Common myeloid progenitor, CD34-positive (primary cell): Measurements from ENCODE around the gene ANK3.
A peak's percentile ranks its signal among the peaks of the same experiment; 100 is the strongest.

ENCODE experiments used
- CTCF ChIA-PET: fragments of 350-600 bp; sonication (Branson Sonifier 250); formaldehyde crosslinking; loops from one replicate; lab custom pipeline; 2021; ENCODE audit warnings: antibody characterized with exemption; lab: Charles Lee
- POLR2A ChIA-PET: fragments of 350-600 bp; sonication (Branson Sonifier 250); formaldehyde crosslinking; loops from one replicate; lab custom pipeline; 2021; ENCODE audit warnings: antibody characterized with exemption; lab: Charles Lee
- DNase-seq, 3 donors: peaks; one replicate each; pipeline versions ENCODE4 v3.0.0 to v3.0.0-alpha.2; 2013
- H3K27ac ChIP-seq, 2 experiments: 1 replicate in 1 of 2; 2 replicates in 1 of 2; pipeline ENCODE4 v1.7.0; 2013; ENCODE audit warnings: inconsistent platforms in 2 of 2, low read length in 2 of 2, mild to moderate bottlenecking in 2 of 2, low read depth in 1 of 2, moderate library complexity in 1 of 2; ENCODE audit not compliant: severe bottlenecking in 2 of 2, insufficient read depth in 1 of 2, poor library complexity in 1 of 2
- H3K27me3 ChIP-seq, 5 experiments: replicated peaks in 2 of 5; 1 replicate in 3 of 5; 2 replicates in 2 of 5; pipeline versions ENCODE4 v1.6.1 to v1.7.0; 2013; ENCODE audit warnings: low read length in 4 of 5, mild to moderate bottlenecking in 2 of 5, moderate library complexity in 2 of 5, inconsistent platforms in 1 of 5; ENCODE audit not compliant: insufficient read depth in 5 of 5, control insufficient read depth in 4 of 5
- H3K36me3 ChIP-seq, 4 experiments: 1 replicate in 2 of 4; 2 replicates in 2 of 4; pipeline versions ENCODE4 v1.6.1 to v1.7.0; 2013; ENCODE audit warnings: low read length in 3 of 4, control low read depth in 1 of 4, mild to moderate bottlenecking in 1 of 4; ENCODE audit not compliant: control insufficient read depth in 4 of 4, insufficient read depth in 4 of 4
- H3K4me1 ChIP-seq, 4 experiments: 1 replicate in 3 of 4; 2 replicates in 1 of 4; pipeline versions ENCODE4 v1.6.1 to v1.7.1; 2013; ENCODE audit warnings: low read length in 3 of 4, mild to moderate bottlenecking in 3 of 4, control low read depth in 1 of 4, inconsistent platforms in 1 of 4, moderate library complexity in 1 of 4; ENCODE audit not compliant: control insufficient read depth in 4 of 4, insufficient read depth in 4 of 4; ENCODE audit errors: control extremely low read depth in 1 of 4
- H3K4me3 ChIP-seq, 7 experiments: 1 replicate in 4 of 7; 2 replicates in 3 of 7; pipeline versions ENCODE4 v1.5.1 to v1.7.0; 2013; ENCODE audit warnings: mild to moderate bottlenecking in 7 of 7, low read length in 6 of 7, moderate library complexity in 6 of 7, inconsistent platforms in 2 of 7, low read depth in 2 of 7, control low read depth in 1 of 7; ENCODE audit not compliant: insufficient read depth in 4 of 7, control insufficient read depth in 1 of 7; ENCODE audit errors: extremely low read depth in 1 of 7
- H3K9me3 ChIP-seq, 5 experiments: 1 replicate in 4 of 5; 2 replicates in 1 of 5; pipeline versions ENCODE4 v1.6.1 to v1.7.1; 2013; ENCODE audit warnings: low read length in 4 of 5, mild to moderate bottlenecking in 2 of 5, inconsistent platforms in 1 of 5, low read depth in 1 of 5, moderate library complexity in 1 of 5; ENCODE audit not compliant: control insufficient read depth in 4 of 5, insufficient read depth in 2 of 5; ENCODE audit errors: control extremely low read depth in 1 of 5
- WGBS: methylation state at CpG from one replicate; pipeline ENCODE4 v1.1.5; 2013; ENCODE audit not compliant: insufficient coverage; 5-methylcytosine and 5-hydroxymethylcytosine counted together

ANK3 gene

GRCh38 chr10:60050366-60050765 is 339.3 kb downstream of the ANK3 start:
- POLR2A ChIA-PET: interaction anchor here (0.6 kb wide), 1 partner anchor 380 kb away, joined by 4 read pairs; no protein-coding TSS in a partner anchor
- H3K9me3 ChIP-seq: no peaks in the 10 kb centered on the region
- no peaks in the 10 kb centered on the region for H3K36me3 ChIP-seq
- no peaks in the 10 kb centered on the region for H3K27me3 ChIP-seq
- peaks cover 7 to 31% (median 14%) of the 10 kb centered on the region in 4 experiments for H3K4me1 ChIP-seq
- no peak overlapping the region for H3K27ac ChIP-seq
- CTCF ChIA-PET: interaction anchor here (0.7 kb wide), 1 partner anchor 186 kb away, joined by 3 read pairs; no protein-coding TSS in a partner anchor
- DNase-seq: peak; percentile 9 to 71 (median 50)
- 0% methylated on average over 2 of the region's 3 CpGs for WGBS
- H3K4me3 ChIP-seq: peak overlapping the region in 1 of 7 experiments; percentile 24

- DNase-seq: no peak
- no peak overlapping the region for H3K4me3 ChIP-seq
- POLR2A ChIA-PET: no interaction called here
- CTCF ChIA-PET: no interaction called here
- no peaks in the 10 kb centered on the region for H3K36me3 ChIP-seq
- no peak overlapping the region for H3K27ac ChIP-seq
- H3K27me3 ChIP-seq: no peaks in the 10 kb centered on the region
- no peaks in the 10 kb centered on the region for H3K9me3 ChIP-seq
- peaks cover 3 to 16% (median 10%) of the 10 kb centered on the region in 4 experiments for H3K4me1 ChIP-seq
These were observed 341.6 kb downstream of the ANK3 start for GRCh38 chr10:60048091-60048501.

- Histone ChIP-seq H3K4me3 (no peak overlapping the region), H3K27me3 (no peaks in the 10 kb centered on the region), H3K36me3 (no peaks in the 10 kb centered on the region), H3K9me3 (no peaks in the 10 kb centered on the region), H3K27ac (no peak overlapping the region), H3K4me1 (peaks cover 2 to 10% (median 6%) of the 10 kb centered on the region in 4 experiments)
- no peak for DNase-seq
- CTCF ChIA-PET: no interaction called here
- POLR2A ChIA-PET: no interaction called here
These were observed 344.1 kb downstream of the ANK3 start for GRCh38 chr10:60045571-60045970.

GRCh38 chr10:60044971-60045370 is 344.7 kb downstream of the ANK3 start:
- no peaks in the 10 kb centered on the region for H3K36me3 ChIP-seq
- H3K4me3 ChIP-seq: no peak overlapping the region
- peaks cover 0 to 4% (median under 1%) of the 10 kb centered on the region in 4 experiments for H3K4me1 ChIP-seq
- H3K27ac ChIP-seq: no peak overlapping the region
- no peak for DNase-seq
- no peaks in the 10 kb centered on the region for H3K9me3 ChIP-seq
- CTCF ChIA-PET: interaction anchor here (0.7 kb wide), 1 partner anchor 1078 kb away, joined by 3 read pairs; no protein-coding TSS in a partner anchor
- no peaks in the 10 kb centered on the region for H3K27me3 ChIP-seq
- WGBS: no CpG with 5 or more reads among the region's 2 CpGs
- POLR2A ChIA-PET: no interaction called here

- Histone ChIP-seq H3K27me3 (no peaks in the 10 kb centered on the region), H3K36me3 (no peaks in the 10 kb centered on the region), H3K27ac (no peak overlapping the region), H3K9me3 (no peaks in the 10 kb centered on the region), H3K4me1 (peaks cover 0 to 2% (median 0%) of the 10 kb centered on the region in 4 experiments), H3K4me3 (no peak overlapping the region)
- POLR2A ChIA-PET: no interaction called here
- CTCF ChIA-PET: interaction anchor here (0.7 kb wide), 1 partner anchor 1079 kb away, joined by 3 read pairs; no protein-coding TSS in a partner anchor
- DNase-seq: no peak
- 100% methylated on average over 1 of the region's 2 CpGs for WGBS
These were observed 345.4 kb downstream of the ANK3 start for GRCh38 chr10:60044242-60044641.

GRCh38 chr10:60043561-60044241 is 346.0 kb downstream of the ANK3 start:
- H3K27me3 ChIP-seq: no peaks in the 10 kb centered on the region
- H3K4me3 ChIP-seq: no peak overlapping the region
- no peaks in the 10 kb centered on the region for H3K36me3 ChIP-seq
- peaks cover 0 to 2% (median 0%) of the 10 kb centered on the region in 4 experiments for H3K4me1 ChIP-seq
- DNase-seq: no peak
- no peak overlapping the region for H3K27ac ChIP-seq
- no peaks in the 10 kb centered on the region for H3K9me3 ChIP-seq
- ChIA-PET POLR2A (no interaction called here), CTCF (no interaction called here)
- WGBS: 100% methylated on average over 1 of the region's 6 CpGs

- H3K4me3 ChIP-seq: no peak overlapping the region
- CTCF ChIA-PET: interaction anchor here (0.8 to 1.9 kb wide), 2 partner anchors 178 to 418 kb away, joined by 3 to 5 read pairs; no protein-coding TSS in a partner anchor
- POLR2A ChIA-PET: no interaction called here
- H3K36me3 ChIP-seq: no peaks in the 10 kb centered on the region
- peaks cover 0 to 2% (median 0%) of the 10 kb centered on the region in 4 experiments for H3K4me1 ChIP-seq
- H3K27me3 ChIP-seq: no peaks in the 10 kb centered on the region
- peak in 1 of 3 donors; percentile 13 for DNase-seq
- no peak overlapping the region for H3K27ac ChIP-seq
- no CpG with 5 or more reads among the region's 2 CpGs for WGBS
- no peaks in the 10 kb centered on the region for H3K9me3 ChIP-seq
These were observed 346.8 kb downstream of the ANK3 start for GRCh38 chr10:60042914-60043313.
